Osteocyte (in vitro differentiated cells): ENCODE measurements around the gene NR1D1. TPM values are rescaled to one million over a fixed set of nuclear protein-coding genes. Genes with fewer than 3 reads are reported as not detected.

Experiments used
- DNase-seq: peaks from one replicate; pipeline ENCODE4 v3.0.0; 2021; ENCODE audit warnings: mixed read lengths; ENCODE audit not compliant: unreplicated experiment; ENCODE audit errors: extremely low spot score
- H3K27ac Mint-ChIP-seq: one replicate; pipeline ENCODE4 v1.8.0; 2021; ENCODE audit warnings: mild to moderate bottlenecking, mixed read lengths; ENCODE audit not compliant: unreplicated experiment
- H3K27me3 Mint-ChIP-seq: one replicate; pipeline ENCODE4 v1.8.0; 2021; ENCODE audit warnings: mixed read lengths; ENCODE audit not compliant: unreplicated experiment
- H3K36me3 Mint-ChIP-seq: one replicate; pipeline ENCODE4 v1.8.0; 2021; ENCODE audit warnings: mixed read lengths; ENCODE audit not compliant: unreplicated experiment
- H3K4me1 Mint-ChIP-seq: one replicate; pipeline ENCODE4 v1.8.0; 2021; ENCODE audit warnings: mixed read lengths; ENCODE audit not compliant: unreplicated experiment
- H3K4me3 Mint-ChIP-seq: one replicate; pipeline ENCODE4 v1.8.0; 2021; ENCODE audit warnings: mild to moderate bottlenecking, moderate library complexity, mixed read lengths; ENCODE audit not compliant: unreplicated experiment
- H3K9me3 Mint-ChIP-seq: one replicate; pipeline ENCODE4 v1.8.0; 2021; ENCODE audit warnings: mixed read lengths; ENCODE audit not compliant: unreplicated experiment
- total RNA-seq: library from RNA; stranded (reverse); gene quantifications from 2 replicates; pipeline ENCODE4 v1.2.1, GENCODE V29; 2021
- TF ChIP-seq, protein P1 (sequence below): fragments of 200-600 bp; sonication (generic); IDR thresholded peaks from 2 replicates; pipeline ENCODE4 v1.5.0; 2021; ENCODE audit warnings: antibody characterized with exemption, mild to moderate bottlenecking, moderate library complexity

Gene NR1D1
- total RNA-seq, 1 donor from 2014 or later, result 6.9 TPM

DNA sequence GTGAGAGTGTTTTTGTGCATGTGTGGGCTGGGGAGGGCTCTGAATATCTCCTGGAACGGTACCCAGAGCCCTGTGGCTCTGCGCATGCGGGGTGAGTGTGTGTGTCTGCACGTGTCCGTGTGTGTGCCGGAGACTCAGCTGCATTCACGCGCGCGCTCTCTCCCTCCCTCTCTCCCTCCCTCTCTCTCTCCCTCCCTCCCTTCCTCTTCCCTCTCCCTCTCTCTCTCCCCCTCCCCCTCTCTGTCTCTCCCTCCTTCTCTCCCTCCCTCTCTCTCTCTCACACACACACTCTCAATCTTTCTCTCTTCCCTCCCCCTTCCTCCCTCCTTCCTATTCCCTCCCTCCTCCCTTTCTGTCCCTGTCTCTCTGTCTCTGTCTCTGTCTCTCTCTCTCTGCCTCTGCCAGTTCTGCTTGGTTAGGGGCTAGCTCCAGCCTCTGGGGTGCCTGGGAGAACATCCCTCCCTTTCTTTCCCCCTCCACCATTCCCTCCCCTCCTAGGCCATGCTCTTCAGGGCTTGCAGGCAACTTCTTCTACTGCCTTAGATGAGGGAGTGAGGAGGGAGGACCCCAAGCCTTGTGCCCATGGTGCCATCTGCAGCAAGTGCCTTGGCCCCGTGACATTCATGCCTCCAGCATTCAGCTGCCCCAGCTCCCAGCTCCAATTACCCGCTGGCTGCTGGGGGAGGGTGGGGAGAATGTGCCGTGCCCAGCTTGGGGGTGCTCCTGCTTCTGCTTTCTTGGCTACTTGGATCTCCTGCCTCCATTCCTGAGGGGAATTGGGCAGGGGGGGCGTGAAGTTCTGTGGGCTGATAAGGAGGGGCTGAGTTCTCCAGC lies 31.3 kb downstream of the NR1D1 start:
- DNase-seq, result peak; percentile 91
- Mint-ChIP-seq H3K27me3 (no peaks in the 10 kb centered on the region), H3K36me3 (no peaks in the 10 kb centered on the region), H3K9me3 (no peaks in the 10 kb centered on the region), H3K4me1 (peaks cover 89% of the 10 kb centered on the region), H3K27ac (peak overlapping the region; percentile 93), H3K4me3 (peak overlapping the region; percentile 65)
- TF ChIP-seq, protein P1, sequence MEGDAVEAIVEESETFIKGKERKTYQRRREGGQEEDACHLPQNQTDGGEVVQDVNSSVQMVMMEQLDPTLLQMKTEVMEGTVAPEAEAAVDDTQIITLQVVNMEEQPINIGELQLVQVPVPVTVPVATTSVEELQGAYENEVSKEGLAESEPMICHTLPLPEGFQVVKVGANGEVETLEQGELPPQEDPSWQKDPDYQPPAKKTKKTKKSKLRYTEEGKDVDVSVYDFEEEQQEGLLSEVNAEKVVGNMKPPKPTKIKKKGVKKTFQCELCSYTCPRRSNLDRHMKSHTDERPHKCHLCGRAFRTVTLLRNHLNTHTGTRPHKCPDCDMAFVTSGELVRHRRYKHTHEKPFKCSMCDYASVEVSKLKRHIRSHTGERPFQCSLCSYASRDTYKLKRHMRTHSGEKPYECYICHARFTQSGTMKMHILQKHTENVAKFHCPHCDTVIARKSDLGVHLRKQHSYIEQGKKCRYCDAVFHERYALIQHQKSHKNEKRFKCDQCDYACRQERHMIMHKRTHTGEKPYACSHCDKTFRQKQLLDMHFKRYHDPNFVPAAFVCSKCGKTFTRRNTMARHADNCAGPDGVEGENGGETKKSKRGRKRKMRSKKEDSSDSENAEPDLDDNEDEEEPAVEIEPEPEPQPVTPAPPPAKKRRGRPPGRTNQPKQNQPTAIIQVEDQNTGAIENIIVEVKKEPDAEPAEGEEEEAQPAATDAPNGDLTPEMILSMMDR, result no peak

DNA sequence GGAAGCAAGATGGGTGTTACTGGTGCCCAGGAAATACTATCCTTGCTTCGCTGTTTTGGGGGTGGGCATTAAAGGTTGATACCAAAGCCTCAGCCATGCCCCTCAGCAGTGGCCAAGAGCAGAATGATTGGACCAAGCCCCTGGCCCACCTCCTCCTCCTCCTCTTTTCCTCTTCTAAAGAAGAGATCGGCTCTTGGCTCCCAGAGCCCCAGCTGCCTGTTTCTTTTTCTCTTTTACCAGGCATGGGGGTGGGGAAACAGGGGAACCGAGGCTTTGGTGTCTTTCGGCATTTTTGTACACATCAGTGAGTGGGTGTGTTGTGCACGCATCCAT lies 31.8 kb downstream of the NR1D1 start:
- Mint-ChIP-seq H3K9me3 (no peaks in the 10 kb centered on the region), H3K27me3 (no peaks in the 10 kb centered on the region), H3K4me3 (peak overlapping the region; percentile 65), H3K27ac (peak overlapping the region; percentile 93), H3K36me3 (no peaks in the 10 kb centered on the region), H3K4me1 (peaks cover 90% of the 10 kb centered on the region)
- no peak for DNase-seq
- TF ChIP-seq, protein P1, result no peak

DNA sequence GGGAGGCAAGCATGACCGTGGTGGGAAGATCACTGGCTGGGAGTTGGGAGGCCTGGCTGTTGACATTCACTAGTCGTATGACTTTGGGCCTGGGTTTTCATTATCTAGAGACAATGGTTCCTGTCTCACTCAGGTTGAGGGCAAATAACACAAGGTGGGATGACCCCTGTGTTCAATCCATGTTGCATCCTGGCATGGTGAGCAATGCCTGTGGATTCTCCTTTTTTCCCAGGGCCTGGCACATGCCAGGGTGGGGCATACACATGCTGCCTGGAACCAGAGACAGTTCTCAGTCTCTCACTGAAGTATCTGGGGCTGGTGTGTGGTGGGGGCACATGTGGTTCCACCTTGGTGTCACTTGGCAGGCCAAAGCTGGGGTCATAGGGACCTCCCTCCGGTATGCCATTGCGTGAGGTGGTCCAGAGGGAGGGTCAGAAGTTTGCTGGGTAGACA lies 32.2 kb downstream of the NR1D1 start:
- peak overlapping the region; percentile 65 for H3K4me3 Mint-ChIP-seq
- TF ChIP-seq, protein P1, result no peak
- DNase-seq, result no peak
- peak overlapping the region; percentile 93 for H3K27ac Mint-ChIP-seq
- H3K9me3 Mint-ChIP-seq, result no peaks in the 10 kb centered on the region
- H3K27me3 Mint-ChIP-seq, result no peaks in the 10 kb centered on the region
- peaks cover 89% of the 10 kb centered on the region for H3K4me1 Mint-ChIP-seq
- H3K36me3 Mint-ChIP-seq, result no peaks in the 10 kb centered on the region

DNA sequence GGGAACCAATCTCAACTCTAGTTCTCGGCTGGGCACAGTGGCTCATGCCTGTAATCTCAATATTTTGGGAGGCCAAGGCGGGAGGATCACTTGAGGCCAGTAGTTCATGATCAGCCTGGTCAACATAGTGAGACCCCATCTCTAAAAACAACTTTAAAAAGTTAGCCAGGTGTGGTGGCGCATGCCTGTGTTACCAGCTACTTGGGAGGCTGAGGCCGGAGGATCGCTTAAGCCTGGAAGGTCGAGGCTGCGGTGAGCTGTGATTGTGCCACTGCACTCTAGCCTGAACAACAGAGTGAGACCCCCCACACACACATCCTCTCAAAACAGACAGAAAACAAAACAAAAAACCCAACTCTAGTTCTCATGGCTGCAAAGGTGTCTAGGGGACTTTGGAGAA lies 32.7 kb downstream of the NR1D1 start:
- no peaks in the 10 kb centered on the region for H3K36me3 Mint-ChIP-seq
- no peak overlapping the region for H3K4me3 Mint-ChIP-seq
- peaks cover 85% of the 10 kb centered on the region for H3K4me1 Mint-ChIP-seq
- DNase-seq, result no peak
- H3K27me3 Mint-ChIP-seq, result no peaks in the 10 kb centered on the region
- H3K9me3 Mint-ChIP-seq, result no peaks in the 10 kb centered on the region
- peak overlapping the region; percentile 93 for H3K27ac Mint-ChIP-seq
- TF ChIP-seq, protein P1, result no peak

DNA sequence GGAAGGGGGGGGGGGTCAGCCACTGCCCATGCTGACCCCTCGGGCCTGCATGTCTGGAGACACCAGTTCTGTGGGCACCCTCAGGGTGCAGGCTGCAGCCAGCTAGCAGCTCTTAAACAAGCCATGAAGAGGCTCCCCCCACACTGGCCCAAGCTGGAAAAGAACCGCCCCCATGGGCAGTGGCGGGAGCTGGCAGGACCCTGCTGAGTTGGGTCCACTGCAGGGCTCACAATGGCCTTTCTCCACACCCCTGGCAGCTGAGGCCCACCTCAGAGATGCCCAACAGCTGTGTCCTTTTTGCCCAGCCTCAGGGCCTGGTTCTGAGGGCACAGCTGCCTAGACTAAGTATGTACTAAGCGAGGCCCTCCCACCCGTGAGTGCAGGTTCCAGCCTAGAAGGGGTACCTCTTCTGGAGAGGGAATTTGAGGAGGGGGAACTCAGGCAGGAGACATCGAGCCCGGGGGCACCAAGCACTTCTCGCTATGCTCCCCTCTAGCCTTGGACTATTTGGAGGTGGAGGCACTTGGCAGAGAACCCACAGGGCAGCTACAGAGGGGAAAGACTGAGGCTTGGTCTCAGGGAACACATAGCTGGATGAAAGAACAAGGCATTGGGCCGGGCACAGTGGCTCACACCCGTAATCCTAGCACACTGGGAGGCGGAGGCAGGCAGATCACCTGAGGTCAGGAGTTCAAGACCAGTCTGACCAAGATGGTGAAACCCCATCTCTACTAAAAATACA lies 34.4 kb downstream of the NR1D1 start:
- Mint-ChIP-seq H3K4me3 (peak overlapping the region; percentile 87), H3K27ac (peak overlapping the region; percentile 38)
- no peak for DNase-seq

More for the DNA sequence above, 34.4 kb downstream of the NR1D1 start:
- H3K27me3 Mint-ChIP-seq, result no peaks in the 10 kb centered on the region
- no peaks in the 10 kb centered on the region for H3K9me3 Mint-ChIP-seq
- H3K4me1 Mint-ChIP-seq, result peaks cover 77% of the 10 kb centered on the region
- TF ChIP-seq, protein P1, result no peak
- H3K36me3 Mint-ChIP-seq, result no peaks in the 10 kb centered on the region
